WI38 (cell line): ENCODE data around the gene PDGFRB.

Source experiments
- H3K4me3 ChIP-seq: 2 replicates; pipeline ENCODE4 v1.5.1; 2011; ENCODE audit warnings: low read depth, mild to moderate bottlenecking, control low read depth, low read length
- CTCF ChIP-seq: IDR thresholded peaks from 2 replicates; pipeline ENCODE4 v1.5.1; 2012; ENCODE audit warnings: low read depth, mild to moderate bottlenecking, control low read depth, low read length

The PDGFRB gene

GRCh38 chr5:150135557-150136304 lies 19.9 kb downstream of the PDGFRB start:
- TF ChIP-seq CTCF, result no peak
- H3K4me3 ChIP-seq, result no peak overlapping the region

GRCh38 chr5:150134198-150134588 lies 21.5 kb downstream of the PDGFRB start:
- no peak for TF ChIP-seq CTCF
- no peak overlapping the region for H3K4me3 ChIP-seq

- no peak for TF ChIP-seq CTCF
- H3K4me3 ChIP-seq, result no peak overlapping the region
These were observed 22.0 kb downstream of the PDGFRB start for GRCh38 chr5:150133581-150134197.

- no peak for TF ChIP-seq CTCF
These were observed 22.9 kb downstream of the PDGFRB start for GRCh38 chr5:150132740-150133139.

GRCh38 chr5:150131978-150132694 lies 23.5 kb downstream of the PDGFRB start:
- TF ChIP-seq CTCF, result no peak
- H3K4me3 ChIP-seq, result no peak overlapping the region

More at GRCh38 chr5:150132740-150133139, 22.9 kb downstream of the PDGFRB start:
- H3K4me3 ChIP-seq, result no peak overlapping the region

GRCh38 chr5:150131461-150131860 lies 24.2 kb downstream of the PDGFRB start:
- no peak overlapping the region for H3K4me3 ChIP-seq
- no peak for TF ChIP-seq CTCF

- no peak overlapping the region for H3K4me3 ChIP-seq
- no peak for TF ChIP-seq CTCF
These were observed 25.1 kb downstream of the PDGFRB start for GRCh38 chr5:150130493-150130922.
